ENCODE results near the gene BIRC6.
"Not testable (repeated sequence)": the region's sequence is repeated elsewhere in the genome, so short reads cannot be mapped to it uniquely, and the experiment has no call there.

GRCh38 chr2:32370942-32371341 lies 14.1 kb downstream of the BIRC6 start:
- TF ChIP-seq, protein P1, sequence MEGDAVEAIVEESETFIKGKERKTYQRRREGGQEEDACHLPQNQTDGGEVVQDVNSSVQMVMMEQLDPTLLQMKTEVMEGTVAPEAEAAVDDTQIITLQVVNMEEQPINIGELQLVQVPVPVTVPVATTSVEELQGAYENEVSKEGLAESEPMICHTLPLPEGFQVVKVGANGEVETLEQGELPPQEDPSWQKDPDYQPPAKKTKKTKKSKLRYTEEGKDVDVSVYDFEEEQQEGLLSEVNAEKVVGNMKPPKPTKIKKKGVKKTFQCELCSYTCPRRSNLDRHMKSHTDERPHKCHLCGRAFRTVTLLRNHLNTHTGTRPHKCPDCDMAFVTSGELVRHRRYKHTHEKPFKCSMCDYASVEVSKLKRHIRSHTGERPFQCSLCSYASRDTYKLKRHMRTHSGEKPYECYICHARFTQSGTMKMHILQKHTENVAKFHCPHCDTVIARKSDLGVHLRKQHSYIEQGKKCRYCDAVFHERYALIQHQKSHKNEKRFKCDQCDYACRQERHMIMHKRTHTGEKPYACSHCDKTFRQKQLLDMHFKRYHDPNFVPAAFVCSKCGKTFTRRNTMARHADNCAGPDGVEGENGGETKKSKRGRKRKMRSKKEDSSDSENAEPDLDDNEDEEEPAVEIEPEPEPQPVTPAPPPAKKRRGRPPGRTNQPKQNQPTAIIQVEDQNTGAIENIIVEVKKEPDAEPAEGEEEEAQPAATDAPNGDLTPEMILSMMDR (conservative IDR thresholded peaks at IDR 0.05), result not testable (repeated sequence)
- not testable (repeated sequence) for TF ChIP-seq EZH2 (IDR thresholded peaks at IDR 0.05; ENCODE audit: low read depth)

Data from PC-9 (cell line).